RCC 7860 (cell line): Measurements from ENCODE around the gene SNPH.

ENCODE experiments used
- DNase-seq: peaks from one replicate; pipeline ENCODE4 v3.0.0-alpha.2; 2015; ENCODE audit warnings: low spot score
- FAIRE-seq: peaks from 2 replicates; lab custom pipeline; 2012; peaks lifted over from hg19 to GRCh38; lab: Jason Lieb, UNC

SNPH gene

DNA sequence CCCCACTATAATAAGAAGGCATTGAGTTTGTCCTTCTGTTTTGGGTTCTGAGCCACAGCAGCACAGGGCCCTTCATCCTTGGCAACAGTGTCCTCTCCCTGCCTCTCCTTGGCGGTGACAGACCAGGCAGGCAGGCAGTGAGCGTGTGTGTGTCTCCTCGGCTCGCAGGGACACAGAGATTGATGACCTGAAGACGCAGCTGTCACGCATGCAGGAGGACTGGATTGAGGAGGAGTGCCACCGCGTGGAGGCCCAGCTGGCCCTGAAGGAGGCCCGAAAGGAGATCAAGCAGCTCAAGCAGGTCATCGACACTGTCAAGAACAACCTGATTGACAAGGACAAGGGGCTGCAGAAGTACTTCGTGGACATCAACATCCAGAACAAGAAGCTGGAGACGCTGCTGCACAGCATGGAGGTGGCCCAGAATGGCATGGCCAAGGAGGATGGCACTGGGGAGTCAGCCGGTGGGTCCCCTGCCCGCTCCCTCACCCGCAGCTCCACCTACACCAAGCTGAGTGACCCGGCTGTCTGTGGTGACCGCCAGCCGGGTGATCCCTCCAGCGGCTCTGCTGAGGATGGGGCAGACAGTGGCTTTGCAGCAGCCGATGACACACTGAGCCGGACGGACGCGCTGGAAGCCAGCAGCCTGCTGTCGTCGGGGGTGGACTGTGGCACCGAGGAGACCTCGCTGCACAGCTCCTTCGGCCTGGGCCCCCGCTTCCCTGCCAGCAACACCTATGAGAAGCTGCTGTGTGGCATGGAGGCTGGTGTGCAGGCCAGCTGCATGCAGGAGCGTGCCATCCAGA, 38.8 kb downstream of the SNPH start:
- FAIRE-seq (no peak), DNase-seq (no peak)

GRCh38 chr20:1305712-1306111, 39.6 kb downstream of the SNPH start:
- DNase-seq (no peak), FAIRE-seq (no peak)

GRCh38 chr20:1306316-1307135, 40.4 kb downstream of the SNPH start:
- DNase-seq = no peak
- FAIRE-seq = no peak

DNA sequence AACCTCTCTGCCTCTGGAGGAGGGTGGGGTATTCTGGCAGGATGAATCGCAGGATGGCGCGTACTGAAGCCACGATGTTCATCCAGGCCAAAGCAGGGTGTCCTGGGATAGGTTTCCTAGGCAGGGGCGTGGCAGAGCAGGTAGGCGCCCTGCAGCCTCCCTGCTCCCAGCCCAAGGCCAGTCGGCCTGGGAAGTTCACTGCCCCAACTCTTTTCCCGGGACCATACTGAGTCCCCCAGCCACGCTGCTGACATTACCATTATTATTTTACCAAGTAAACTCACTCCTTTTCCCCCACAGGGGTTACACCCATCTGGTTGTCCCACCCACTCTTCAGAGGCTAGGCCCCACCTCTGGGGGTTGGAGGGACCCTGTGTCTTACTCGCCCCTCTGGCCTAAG, 41.1 kb downstream of the SNPH start:
- FAIRE-seq (no peak), DNase-seq (no peak)

DNA sequence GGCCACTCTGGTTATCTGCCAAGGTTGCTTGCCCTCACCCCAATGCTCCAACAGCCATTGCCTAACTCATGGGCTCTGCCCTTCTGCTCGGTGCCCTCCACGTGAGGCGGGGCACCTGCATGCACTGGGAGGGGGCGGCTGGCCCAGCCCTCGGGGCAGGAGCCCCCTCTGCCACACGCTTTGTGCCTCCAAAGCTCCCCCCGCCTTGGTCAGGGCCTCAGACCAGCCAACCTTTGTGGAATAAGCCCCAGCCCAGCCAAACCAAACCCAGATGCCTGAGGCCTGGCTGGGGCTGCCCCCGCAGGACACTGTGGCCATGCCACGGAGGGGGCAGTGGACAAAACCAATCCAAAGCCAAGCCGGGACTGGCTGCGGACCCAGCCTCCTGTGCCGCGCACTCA, 41.5 kb downstream of the SNPH start:
- no peak for FAIRE-seq
- no peak for DNase-seq

GRCh38 chr20:1308067-1308701, 42.1 kb downstream of the SNPH start:
- DNase-seq (no peak), FAIRE-seq (no peak)

DNA sequence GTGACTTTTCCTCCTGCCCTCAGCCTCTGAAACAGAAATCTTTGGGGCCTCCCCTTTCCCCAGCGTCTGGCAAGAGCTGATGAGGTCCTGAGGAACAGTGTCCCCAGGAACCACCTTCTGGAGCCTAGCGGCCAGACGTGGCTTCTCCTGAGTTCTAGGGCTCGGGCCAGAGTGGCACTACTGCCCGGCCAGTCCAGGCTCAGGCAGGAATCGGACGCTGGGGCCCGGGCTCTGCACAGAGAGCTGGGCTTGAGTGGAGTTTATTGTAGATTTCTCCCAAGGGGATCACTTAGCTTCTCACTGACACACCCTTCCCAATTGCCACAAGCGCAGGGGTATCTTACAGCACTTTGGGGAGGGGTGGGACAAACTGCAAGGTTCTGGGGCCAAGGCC, 42.6 kb downstream of the SNPH start:
- FAIRE-seq = no peak
- no peak for DNase-seq

DNA sequence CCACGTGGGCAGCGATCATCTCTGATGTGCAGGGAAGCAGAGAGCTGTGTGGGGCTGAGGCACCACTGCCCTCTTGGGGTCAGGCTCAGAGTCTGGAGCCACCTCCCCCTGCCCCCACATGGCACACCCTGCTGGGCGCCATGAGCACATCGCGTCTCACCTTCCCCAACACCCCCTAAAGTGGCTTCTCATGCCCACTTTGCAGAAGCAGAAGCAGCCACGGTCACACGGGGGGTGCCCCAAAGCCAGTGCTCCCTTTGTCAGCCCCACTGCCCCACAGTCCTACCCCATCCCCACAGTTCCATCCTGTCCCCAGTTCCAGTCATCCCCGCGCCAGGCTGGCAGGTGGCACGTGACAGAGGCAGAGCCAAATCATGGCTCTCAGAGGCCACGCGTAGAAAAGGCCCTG, 43.3 kb downstream of the SNPH start:
- FAIRE-seq (no peak), DNase-seq (no peak)

DNA sequence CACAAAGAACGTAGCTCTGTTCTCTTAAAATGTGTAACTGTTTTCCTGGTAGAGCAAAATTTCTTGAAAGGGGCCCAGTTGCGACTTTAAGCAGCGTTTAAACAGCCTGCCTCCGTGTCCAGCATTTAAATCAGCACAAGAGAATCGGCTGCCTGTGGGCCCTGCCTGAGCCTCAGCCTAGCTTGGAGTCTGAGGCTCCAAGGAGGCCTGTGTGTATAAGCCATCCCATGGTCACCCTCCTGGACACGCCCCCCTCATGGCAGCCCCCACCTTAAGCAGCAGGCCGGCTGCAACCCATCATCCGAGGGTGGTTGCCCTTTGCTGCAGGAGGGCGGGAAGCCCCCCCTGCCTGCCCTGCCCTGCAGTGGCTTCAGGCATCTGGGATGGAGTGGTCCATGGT, 44.0 kb downstream of the SNPH start:
- DNase-seq = no peak
- FAIRE-seq = no peak

DNA sequence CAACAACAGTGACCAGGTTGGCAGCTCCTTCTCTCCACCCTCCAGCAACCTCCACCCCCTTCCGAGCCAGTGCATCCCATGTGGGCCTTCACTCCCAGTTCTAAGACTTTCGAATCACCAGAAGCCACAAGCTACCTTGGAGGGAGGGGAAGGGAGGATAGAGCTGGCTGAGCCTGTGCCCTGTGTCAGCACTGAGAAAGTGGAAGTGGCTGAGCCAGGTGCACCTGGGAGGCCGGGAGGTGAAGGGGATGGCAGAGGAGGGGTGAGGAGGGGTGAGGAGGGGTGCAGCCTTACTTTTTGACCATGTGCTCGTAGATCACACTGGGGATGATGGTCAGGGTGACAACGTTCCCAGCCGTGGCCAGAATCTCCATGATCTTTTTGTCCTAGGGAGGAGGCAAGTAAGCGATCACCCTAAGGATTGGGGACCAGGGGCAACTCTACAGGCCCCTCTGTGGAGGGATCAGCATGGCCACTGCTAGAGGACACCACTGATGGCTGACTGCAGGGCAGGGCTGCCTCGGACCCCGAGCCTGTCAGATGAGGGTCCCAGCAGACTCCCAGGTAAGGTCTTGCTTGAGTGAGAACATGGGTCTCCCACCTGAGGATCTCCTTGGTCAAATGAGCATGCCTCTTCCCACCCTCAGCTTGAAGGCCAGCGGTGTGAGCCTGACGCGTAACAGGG, 44.6 kb downstream of the SNPH start:
- FAIRE-seq = no peak
- no peak for DNase-seq

- DNase-seq (no peak), FAIRE-seq (no peak)
Measured at GRCh38 chr20:1312308-1312707, 46.2 kb downstream of the SNPH start.

DNA sequence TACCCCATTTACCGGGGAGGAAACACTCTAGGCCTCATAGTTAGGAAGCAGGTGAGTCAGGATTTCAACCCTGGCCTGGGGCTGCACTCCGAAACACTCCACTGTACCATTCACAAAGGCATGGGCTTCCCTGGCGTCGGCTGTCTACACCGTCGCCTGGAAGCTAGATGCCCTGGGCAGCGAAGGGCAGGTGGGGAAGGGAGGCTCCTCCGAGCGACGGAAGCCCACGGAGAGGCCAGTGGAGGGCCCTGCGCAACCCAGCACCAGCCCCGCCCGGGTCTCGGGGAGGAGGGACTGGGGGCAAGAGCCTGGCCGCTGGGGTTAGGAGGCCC, 46.8 kb downstream of the SNPH start:
- no peak for FAIRE-seq

GRCh38 chr20:1313236-1313964, 47.3 kb downstream of the SNPH start:
- DNase-seq (peak; percentile 28), FAIRE-seq (no peak)

More for the DNA sequence above, 46.8 kb downstream of the SNPH start:
- no peak for DNase-seq

GRCh38 chr20:1315804-1316203, 49.7 kb downstream of the SNPH start:
- FAIRE-seq (no peak), DNase-seq (no peak)

DNA sequence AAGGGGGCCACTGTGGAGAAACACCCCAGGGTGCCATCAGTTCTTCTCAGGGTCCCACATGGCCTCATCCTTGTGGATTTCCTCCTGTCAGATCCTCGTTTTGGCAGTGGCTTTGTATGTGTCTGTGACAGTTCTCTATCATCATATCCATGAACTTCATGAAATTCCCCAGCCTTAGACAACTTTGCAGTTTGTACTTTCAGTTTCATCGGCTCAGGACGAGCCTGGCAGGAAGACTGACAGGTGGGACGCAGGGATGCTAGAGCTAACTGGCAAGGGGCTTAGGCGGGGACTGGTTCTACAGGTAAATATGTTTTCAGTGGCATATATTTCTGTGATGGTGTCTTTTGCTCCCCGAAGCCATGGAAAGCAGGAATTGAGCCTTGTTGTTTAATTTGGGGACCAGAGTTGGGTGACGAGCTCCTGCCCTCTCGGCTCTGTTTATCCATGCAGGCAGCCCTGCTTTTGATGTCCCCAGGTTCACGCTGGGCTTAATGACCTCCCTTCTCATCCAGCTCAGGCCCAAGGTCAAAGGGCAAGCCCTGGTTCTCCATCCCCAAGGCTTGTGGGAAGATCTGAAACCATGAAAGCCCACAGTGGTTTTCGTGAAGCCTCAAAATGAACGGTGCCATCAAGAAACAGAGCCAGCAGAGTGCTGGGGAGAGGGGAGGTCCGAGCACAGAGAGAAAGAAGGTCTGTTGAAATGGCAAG, 51.6 kb downstream of the SNPH start:
- FAIRE-seq (no peak), DNase-seq (no peak)

DNA sequence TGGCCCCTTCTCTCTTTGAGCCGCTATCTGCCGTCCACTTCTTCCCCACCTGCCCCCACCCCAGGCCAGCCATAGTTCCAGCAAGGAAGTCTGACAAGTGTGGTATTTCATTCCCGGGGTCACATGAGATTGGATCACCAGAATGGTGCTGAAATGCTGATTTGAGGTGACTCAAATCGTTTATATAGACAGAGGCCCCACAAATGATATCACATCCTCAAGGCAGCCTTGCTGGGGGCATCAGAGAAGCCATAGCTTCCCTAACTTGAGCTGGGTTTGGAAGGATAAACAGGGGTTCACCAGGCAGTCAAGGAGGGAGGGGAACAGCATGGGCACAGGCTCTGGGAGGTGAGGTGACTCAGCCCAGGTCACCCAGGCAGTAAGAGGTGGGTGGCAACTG, 53.0 kb downstream of the SNPH start:
- FAIRE-seq = no peak

GRCh38 chr20:1319462-1319861, 53.4 kb downstream of the SNPH start:
- FAIRE-seq = no peak

More for the DNA sequence above, 53.0 kb downstream of the SNPH start:
- DNase-seq = no peak

GRCh38 chr20:1320016-1320415, 53.9 kb downstream of the SNPH start:
- no peak for FAIRE-seq
- DNase-seq = no peak

More at GRCh38 chr20:1319462-1319861, 53.4 kb downstream of the SNPH start:
- DNase-seq = no peak

DNA sequence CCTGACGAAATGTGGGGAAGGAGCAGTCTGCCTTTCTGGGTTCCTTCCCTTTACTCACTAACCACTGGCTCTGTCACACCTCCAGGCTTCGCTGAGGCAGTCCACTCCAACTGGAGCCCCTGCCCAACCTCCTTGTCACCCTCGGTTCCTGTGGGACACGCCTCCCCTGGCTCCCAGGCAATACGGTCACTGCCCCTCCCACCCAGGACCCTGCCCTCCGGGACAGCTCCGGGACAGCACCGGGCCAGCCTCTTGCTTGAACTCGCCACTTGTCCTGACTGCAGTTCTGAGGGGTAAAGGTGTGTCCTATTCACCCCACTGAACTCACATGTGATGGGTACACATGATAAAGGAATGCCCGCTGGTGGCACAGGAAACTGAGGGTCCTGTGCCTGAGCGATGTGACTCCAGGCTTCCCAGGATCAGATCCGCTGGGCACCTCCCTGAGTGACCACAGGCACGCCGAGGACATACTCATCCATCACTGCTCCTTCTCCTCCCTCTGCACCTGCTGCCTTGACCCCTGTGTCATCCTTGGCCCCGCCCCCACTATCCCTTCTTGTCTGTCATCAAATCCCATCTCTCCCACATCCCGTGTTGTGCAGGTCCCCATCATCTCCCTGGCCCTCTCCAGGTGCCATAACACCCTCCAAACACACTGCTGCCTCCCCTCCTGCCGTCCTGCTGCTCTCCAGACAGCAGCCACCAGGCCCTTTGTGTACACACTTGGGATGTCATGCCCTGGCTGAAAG, 55.0 kb downstream of the SNPH start:
- no peak for FAIRE-seq
- no peak for DNase-seq
